HEK293 (cell line): Measurements from ENCODE around the gene FGFR3.
A peak's percentile ranks its signal among the peaks of the same experiment; 100 is the strongest.

Source experiments
- CTCF ChIA-PET: fragments of 350-600 bp; formaldehyde crosslinking; extraction: SDS; loops from one replicate; lab custom pipeline; 2021; ENCODE audit warnings: antibody characterized with exemption; lab: Yijun Ruan, JAX
- POLR2A ChIA-PET: fragments of 300-600 bp; formaldehyde crosslinking; extraction: SDS; loops from one replicate; lab custom pipeline; 2020; ENCODE audit warnings: antibody characterized with exemption, inconsistent platforms; lab: Yijun Ruan, JAX
- H3K27ac ChIP-seq: fragments of 200-500 bp; sonication (Bioruptor generic); 2 replicates; pipeline ENCODE4 v1.5.1; 2014; ENCODE audit warnings: low read depth, low read length, control low read depth, inconsistent platforms; ENCODE audit errors: extremely low read depth
- H3K36me3 ChIP-seq, 2 experiments: fragments of 200-500 bp in 1 of 2; sonication (Bioruptor generic) in 1 of 2; 1 replicate in 1 of 2; 2 replicates in 1 of 2; pipeline ENCODE4 v1.5.1; 2014 to 2017; ENCODE audit warnings: inconsistent platforms in 2 of 2, low read length in 2 of 2; ENCODE audit not compliant: control insufficient read depth in 2 of 2, insufficient read depth in 1 of 2
- H3K4me1 ChIP-seq: fragments of 200-500 bp; sonication (Bioruptor generic); 2 replicates; pipeline ENCODE4 v1.5.1; 2014; ENCODE audit warnings: mild to moderate bottlenecking, low read length, inconsistent platforms; ENCODE audit not compliant: control insufficient read depth, insufficient read depth
- H3K4me3 ChIP-seq: 2 replicates; pipeline ENCODE4 v1.5.1; 2011; ENCODE audit warnings: low read depth, mild to moderate bottlenecking, control low read depth, low read length, moderate library complexity
- H3K9me3 ChIP-seq: fragments of 200-500 bp; sonication (Bioruptor generic); 2 replicates; pipeline ENCODE4 v1.5.1; 2014; ENCODE audit warnings: low read depth, low read length, inconsistent platforms; ENCODE audit not compliant: control insufficient read depth, insufficient read depth
- GLIS1 ChIP-seq: fragments of 450-650 bp; formaldehyde crosslinking; IDR thresholded peaks from 2 replicates; pipeline ENCODE4 v1.5.1; 2016; ENCODE audit warnings: missing biosample characterization, missing genetic modification characterization
- GLIS2 ChIP-seq: fragments of 450-650 bp; formaldehyde crosslinking; IDR thresholded peaks from 2 replicates; pipeline ENCODE4 v1.5.1; 2016; ENCODE audit warnings: missing biosample characterization, missing genetic modification characterization
- IKZF3 ChIP-seq: fragments of 450-650 bp; IDR thresholded peaks from 2 replicates; pipeline ENCODE4 v1.5.0; 2018; ENCODE audit warnings: missing biosample characterization, mild to moderate bottlenecking, missing genetic modification characterization, moderate library complexity
- OSR2 ChIP-seq: fragments of 450-650 bp; formaldehyde crosslinking; IDR thresholded peaks from 2 replicates; pipeline ENCODE4 v1.5.1; 2016; ENCODE audit warnings: missing biosample characterization, missing genetic modification characterization
- RBAK ChIP-seq: fragments of 450-650 bp; formaldehyde crosslinking; IDR thresholded peaks from 2 replicates; pipeline ENCODE4 v1.5.1; 2016; ENCODE audit warnings: missing biosample characterization, missing genetic modification characterization
- SP3 ChIP-seq: fragments of 450-650 bp; formaldehyde crosslinking; IDR thresholded peaks from 2 replicates; pipeline ENCODE4 v1.5.1; 2016; ENCODE audit warnings: missing biosample characterization, missing genetic modification characterization
- WT1 ChIP-seq: fragments of 450-650 bp; formaldehyde crosslinking; IDR thresholded peaks from 2 replicates; pipeline ENCODE4 v1.5.1; 2016; ENCODE audit warnings: missing biosample characterization, missing genetic modification characterization
- ZBTB17 ChIP-seq: fragments of 450-650 bp; formaldehyde crosslinking; IDR thresholded peaks from 2 replicates; pipeline ENCODE4 v1.5.1; 2016; ENCODE audit warnings: missing biosample characterization, missing genetic modification characterization
- ZBTB7A ChIP-seq: fragments of 450-650 bp; formaldehyde crosslinking; IDR thresholded peaks from 2 replicates; pipeline ENCODE4 v1.5.1; 2016; ENCODE audit warnings: low read depth, missing biosample characterization, missing genetic modification characterization
- ZFP69B ChIP-seq: fragments of 450-650 bp; formaldehyde crosslinking; IDR thresholded peaks from 2 replicates; pipeline ENCODE4 v1.5.1; 2016; ENCODE audit warnings: missing biosample characterization, missing genetic modification characterization
- ZIC2 ChIP-seq: fragments of 450-650 bp; formaldehyde crosslinking; IDR thresholded peaks from 2 replicates; pipeline ENCODE4 v1.5.1; 2016; ENCODE audit warnings: missing biosample characterization, missing genetic modification characterization
- ZNF133 ChIP-seq: fragments of 450-650 bp; formaldehyde crosslinking; IDR thresholded peaks from 2 replicates; pipeline ENCODE4 v1.5.1; 2016; ENCODE audit warnings: missing biosample characterization, missing genetic modification characterization
- ZNF23 ChIP-seq: fragments of 450-650 bp; formaldehyde crosslinking; IDR thresholded peaks from 2 replicates; pipeline ENCODE4 v1.5.1; 2016; ENCODE audit warnings: missing biosample characterization, missing genetic modification characterization, borderline replicate concordance
- ZNF266 ChIP-seq: fragments of 450-650 bp; formaldehyde crosslinking; IDR thresholded peaks from 2 replicates; pipeline ENCODE4 v1.5.1; 2016; ENCODE audit warnings: missing biosample characterization, missing genetic modification characterization, low read depth
- ZNF341 ChIP-seq: fragments of 450-650 bp; formaldehyde crosslinking; IDR thresholded peaks from 2 replicates; pipeline ENCODE4; 2016; ENCODE audit warnings: low read depth, missing biosample characterization, missing genetic modification characterization
- ZNF362 ChIP-seq: fragments of 450-650 bp; formaldehyde crosslinking; IDR thresholded peaks from 2 replicates; pipeline ENCODE4 v1.5.1; 2016; ENCODE audit warnings: missing biosample characterization, missing genetic modification characterization
- ZNF404 ChIP-seq: fragments of 450-650 bp; formaldehyde crosslinking; IDR thresholded peaks from 2 replicates; pipeline ENCODE4 v1.5.1; 2017; ENCODE audit warnings: missing biosample characterization, missing genetic modification characterization
- ZNF501 ChIP-seq: fragments of 450-650 bp; formaldehyde crosslinking; IDR thresholded peaks from 2 replicates; pipeline ENCODE4 v1.5.1; 2016; ENCODE audit warnings: missing biosample characterization, missing genetic modification characterization
- ZNF513 ChIP-seq: fragments of 450-650 bp; IDR thresholded peaks from 2 replicates; pipeline ENCODE4 v1.5.1; 2018; ENCODE audit warnings: missing biosample characterization, missing genetic modification characterization
- ZNF610 ChIP-seq: fragments of 450-650 bp; formaldehyde crosslinking; IDR thresholded peaks from 2 replicates; pipeline ENCODE4 v1.5.1; 2016; ENCODE audit warnings: missing biosample characterization, missing genetic modification characterization, borderline replicate concordance
- ZNF777 ChIP-seq: fragments of 450-650 bp; formaldehyde crosslinking; IDR thresholded peaks from 2 replicates; pipeline ENCODE4 v1.5.1; 2017; ENCODE audit warnings: missing biosample characterization, missing genetic modification characterization, borderline replicate concordance
- ZNF837 ChIP-seq: fragments of 450-650 bp; formaldehyde crosslinking; IDR thresholded peaks from 2 replicates; pipeline ENCODE4 v1.5.1; 2016; ENCODE audit warnings: missing biosample characterization, missing genetic modification characterization

The FGFR3 gene

DNA sequence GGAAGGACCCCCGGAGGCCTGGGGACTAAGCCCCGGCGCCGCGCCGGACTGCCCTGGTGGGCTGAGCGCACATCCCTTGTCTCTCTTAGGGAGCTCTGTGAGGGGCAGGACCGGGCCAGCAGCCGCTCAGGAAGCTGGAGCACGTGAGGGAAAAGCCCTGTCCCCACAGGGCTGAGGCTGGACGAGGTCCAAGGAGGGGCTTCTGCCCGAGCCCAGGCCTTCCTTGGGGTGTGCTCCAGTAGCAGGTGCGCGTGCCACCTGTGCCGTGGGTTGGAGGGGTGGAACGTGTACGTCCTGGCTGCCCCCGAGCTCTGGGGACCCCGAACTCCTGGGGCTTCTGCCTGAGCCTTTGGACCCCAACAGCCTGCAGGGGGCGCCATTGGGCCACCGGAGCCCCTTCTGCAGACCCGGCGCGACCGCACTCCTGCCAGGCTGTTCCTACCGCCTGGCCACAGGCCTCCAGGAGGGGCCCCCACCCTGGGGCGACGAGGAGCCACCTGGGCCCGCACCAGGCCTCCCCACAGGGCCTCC, 44.6 kb upstream of the FGFR3 start (continued):
- TF ChIP-seq ZNF404 (tag by site-specific recombination), result no peak
- TF ChIP-seq IKZF3 (tag by site-specific recombination), result no peak
- TF ChIP-seq ZNF837, result no peak
- TF ChIP-seq WT1 (tag by site-specific recombination), result no peak
- TF ChIP-seq ZNF501 (tag by site-specific recombination), result no peak; the same call in 1 of the 2 replicates
- no peak for TF ChIP-seq ZNF266 (tag by site-specific recombination)
- TF ChIP-seq ZNF133 (tag by site-specific recombination), result no peak
- TF ChIP-seq RBAK (tag by site-specific recombination), result no peak
- TF ChIP-seq ZNF23, result no peak
- TF ChIP-seq SP3 (tag by site-specific recombination), result no peak
- TF ChIP-seq ZNF341 (tag by site-specific recombination), result peak; percentile 78
- TF ChIP-seq ZNF362 (tag by site-specific recombination), result no peak
- TF ChIP-seq OSR2 (tag by site-specific recombination), result 0 out of 2 replicates have a peak, but pooled peaks have one; percentile 9
- TF ChIP-seq ZNF513 (tag by site-specific recombination), result no peak
- no peak; the same call in none of the 2 replicates for TF ChIP-seq ZBTB17 (tag by site-specific recombination)
- TF ChIP-seq ZIC2, result peak; percentile 40
- TF ChIP-seq ZNF777 (tag by site-specific recombination), result no peak

DNA sequence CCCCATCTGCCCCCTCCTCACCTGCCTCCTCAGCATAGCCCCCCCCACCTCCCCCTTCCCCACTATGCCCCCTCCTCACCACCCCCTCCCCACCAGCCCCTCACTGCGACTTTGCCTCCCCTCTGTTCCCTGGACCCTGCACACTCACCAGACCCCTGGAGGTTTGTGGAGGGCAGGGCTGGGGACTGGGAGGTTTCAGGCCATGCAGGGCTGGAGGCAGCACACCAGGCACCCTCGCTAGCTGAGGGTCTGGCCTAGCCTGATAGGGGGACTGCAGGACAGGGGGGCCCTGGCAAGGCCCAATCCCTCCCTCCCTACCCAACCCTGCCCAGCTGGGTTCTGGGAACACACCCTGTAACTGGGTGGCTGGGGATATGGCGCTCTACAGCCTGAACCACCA, 43.7 kb upstream of the FGFR3 start:
- ChIA-PET POLR2A (interaction anchor here (2.2 kb wide), 1 partner anchor 61 kb away, joined by 7 read pairs; no protein-coding TSS in a partner anchor), CTCF (interaction anchor here (8.0 kb wide), 1 partner anchor 61 kb away, joined by 148 read pairs; no protein-coding TSS in a partner anchor)
- no peak overlapping the region for H3K27ac ChIP-seq
- TF ChIP-seq ZBTB7A (tag by site-specific recombination) (peak; percentile 41; the same call in 1 of the 2 replicates), GLIS2 (tag by site-specific recombination) (no peak), GLIS1 (peak; percentile 22; the same call in 1 of the 2 replicates)
- no peaks in the 10 kb centered on the region for H3K4me1 ChIP-seq
- peaks cover 0 to 9% of the 10 kb centered on the region in 2 experiments; a peak in 1 of 3 replicates for H3K36me3 ChIP-seq
- no peaks in the 10 kb centered on the region for H3K9me3 ChIP-seq
- H3K4me3 ChIP-seq, result no peak overlapping the region

DNA sequence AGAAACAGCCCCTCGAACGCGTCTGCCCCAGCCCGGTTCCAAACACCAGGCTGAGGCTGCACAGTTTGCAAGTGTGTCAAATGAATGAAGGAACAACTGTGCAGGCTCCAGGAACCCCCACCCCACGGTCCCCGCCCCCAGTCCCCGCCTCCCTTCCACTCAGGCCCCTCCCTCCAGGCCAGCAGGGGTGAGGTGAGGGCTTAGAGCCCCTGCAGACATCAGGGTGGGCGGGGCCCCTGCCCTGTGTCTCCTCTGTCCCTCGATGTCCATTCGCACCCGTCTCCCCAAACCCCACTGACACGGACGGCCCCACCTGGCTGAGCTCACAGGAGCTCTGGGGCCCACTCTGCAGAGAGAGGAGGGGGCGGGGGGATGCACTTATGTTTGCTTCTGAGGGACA, 43.3 kb upstream of the FGFR3 start:
- Histone ChIP-seq H3K36me3 (peaks cover 0 to 5% of the 10 kb centered on the region in 2 experiments; a peak in 1 of 3 replicates), H3K4me1 (no peaks in the 10 kb centered on the region), H3K9me3 (no peaks in the 10 kb centered on the region), H3K27ac (no peak overlapping the region), H3K4me3 (no peak overlapping the region)
- ChIA-PET POLR2A (interaction anchor here (2.2 kb wide), 1 partner anchor 60 kb away, joined by 7 read pairs; no protein-coding TSS in a partner anchor), CTCF (interaction anchor here (8.0 kb wide), 1 partner anchor 61 kb away, joined by 148 read pairs; no protein-coding TSS in a partner anchor)
- TF ChIP-seq ZFP69B (tag by site-specific recombination), result peak; percentile 46; the same call in 1 of the 2 replicates
- TF ChIP-seq ZNF610 (tag by site-specific recombination), result no peak
